OCI-LY1 (cell line): Measurements from ENCODE around the gene SLC25A10.

Experiments used
- H2AFZ ChIP-seq: fragments of 200-600 bp; sonication (generic), shearing (Covaris generic); 2 replicates; pipeline ENCODE4 v1.6.0; 2014; ENCODE audit warnings: antibody characterized with exemption, mild to moderate bottlenecking, low read length
- H3F3A ChIP-seq: fragments of 200-600 bp; sonication (generic), shearing (Covaris generic); 2 replicates; pipeline ENCODE4 v1.6.0; 2014; ENCODE audit warnings: mild to moderate bottlenecking, antibody characterized with exemption, low read length, moderate library complexity; ENCODE audit not compliant: insufficient read depth
- H3K27ac ChIP-seq: fragments of 200-600 bp; sonication (generic); 2 replicates; pipeline ENCODE4 v1.5.1; 2014; ENCODE audit warnings: low read length, mixed run types, mild to moderate bottlenecking, low read depth; ENCODE audit not compliant: poor library complexity, severe bottlenecking
- H3K27me3 ChIP-seq: fragments of 200-600 bp; sonication (generic); 2 replicates; pipeline ENCODE4 v1.6.0; 2014; ENCODE audit warnings: antibody characterized with exemption, mild to moderate bottlenecking, low read length, moderate library complexity; ENCODE audit not compliant: insufficient read depth
- H3K36me3 ChIP-seq: fragments of 200-600 bp; sonication (generic); 2 replicates; pipeline ENCODE4 v1.6.1; 2014; ENCODE audit warnings: mild to moderate bottlenecking, antibody characterized with exemption, low read length, moderate library complexity, mixed read lengths; ENCODE audit not compliant: insufficient read depth
- H3K4me1 ChIP-seq: fragments of 200-600 bp; sonication (generic); 2 replicates; pipeline ENCODE4 v1.5.1; 2014; ENCODE audit warnings: mild to moderate bottlenecking, low read length, moderate library complexity; ENCODE audit not compliant: insufficient read depth, severe bottlenecking
- H3K4me2 ChIP-seq: fragments of 200-600 bp; sonication (generic), shearing (Covaris generic); 2 replicates; pipeline ENCODE4 v1.6.1; 2014; ENCODE audit warnings: low read length
- H3K4me3 ChIP-seq: fragments of 200-600 bp; sonication (generic); 2 replicates; pipeline ENCODE4 v1.5.1; 2014; ENCODE audit warnings: low read length, low read depth, mild to moderate bottlenecking, mixed read lengths; ENCODE audit not compliant: poor library complexity, severe bottlenecking
- H3K79me2 ChIP-seq: fragments of 200-600 bp; shearing (Covaris generic); 2 replicates; pipeline ENCODE4 v1.6.1; 2016; ENCODE audit warnings: mixed run types, low read length, mixed read lengths; ENCODE audit not compliant: insufficient read depth
- H3K9ac ChIP-seq: fragments of 200-600 bp; sonication (generic), shearing (Covaris generic); 2 replicates; pipeline ENCODE4 v1.6.1; 2014; ENCODE audit warnings: mild to moderate bottlenecking, low read length, mixed read lengths
- H3K9me2 ChIP-seq: fragments of 200-600 bp; sonication (generic), shearing (Covaris generic); 2 replicates; pipeline ENCODE4 v1.6.1; 2014; ENCODE audit warnings: low read depth, mild to moderate bottlenecking, low read length, mixed read lengths
- H3K9me3 ChIP-seq: fragments of 200-600 bp; shearing (Covaris generic); 2 replicates; pipeline ENCODE4 v1.6.1; 2014; ENCODE audit warnings: low read length, mixed read lengths
- H4K20me1 ChIP-seq: fragments of 200-600 bp; sonication (generic), shearing (Covaris generic); 2 replicates; pipeline ENCODE4 v1.6.0; 2016; ENCODE audit warnings: mild to moderate bottlenecking, low read length; ENCODE audit not compliant: insufficient read depth
- CTCF ChIP-seq: fragments of 200-600 bp; sonication (generic), shearing (Covaris generic); IDR thresholded peaks from 2 replicates; pipeline ENCODE4 v1.5.1; 2017; ENCODE audit warnings: mild to moderate bottlenecking, antibody characterized with exemption, low read length, moderate library complexity, mixed read lengths
- EZH2 ChIP-seq: fragments of 200-600 bp; sonication (generic), shearing (Covaris generic); IDR thresholded peaks from 2 replicates; pipeline ENCODE4 v1.8.0; 2017; ENCODE audit warnings: borderline replicate concordance, mixed run types, mild to moderate bottlenecking, antibody characterized with exemption, low read length, moderate library complexity, mixed read lengths

The SLC25A10 gene

GRCh38 chr17:81715107-81715871 is 3.2 kb downstream of the SLC25A10 start:
- Histone ChIP-seq H3K79me2 (no peaks in the 10 kb centered on the region), H3K4me1 (peaks cover 30% of the 10 kb centered on the region), H3F3A (no peaks in the 10 kb centered on the region), H2AFZ (no peak overlapping the region), H3K9me3 (no peaks in the 10 kb centered on the region), H4K20me1 (no peaks in the 10 kb centered on the region), H3K9me2 (no peaks in the 10 kb centered on the region), H3K9ac (no peak overlapping the region), H3K27ac (no peak overlapping the region), H3K4me3 (no peak overlapping the region), H3K27me3 (no peaks in the 10 kb centered on the region), H3K36me3 (peaks cover 14% of the 10 kb centered on the region; the same call in 1 of the 2 replicates), H3K4me2 (no peak overlapping the region)
- no peak for TF ChIP-seq EZH2
- TF ChIP-seq CTCF: no peak

GRCh38 chr17:81715872-81716673 is 4.0 kb downstream of the SLC25A10 start:
- Histone ChIP-seq H3F3A (no peaks in the 10 kb centered on the region), H3K36me3 (peaks cover 14% of the 10 kb centered on the region; the same call in 1 of the 2 replicates), H3K4me2 (no peak overlapping the region), H2AFZ (no peak overlapping the region), H3K9me2 (no peaks in the 10 kb centered on the region), H3K27ac (no peak overlapping the region), H3K4me3 (no peak overlapping the region), H3K79me2 (no peaks in the 10 kb centered on the region), H3K9me3 (no peaks in the 10 kb centered on the region), H3K9ac (no peak overlapping the region), H3K4me1 (peaks cover 23% of the 10 kb centered on the region), H3K27me3 (no peaks in the 10 kb centered on the region), H4K20me1 (no peaks in the 10 kb centered on the region)
- TF ChIP-seq EZH2: no peak
- TF ChIP-seq CTCF: 0 out of 2 replicates have a peak, but pooled peaks have one; percentile 7

GRCh38 chr17:81716674-81716996 is 4.6 kb downstream of the SLC25A10 start:
- Histone ChIP-seq H3K4me3 (no peak overlapping the region), H3K9me2 (no peaks in the 10 kb centered on the region), H3K4me2 (no peak overlapping the region), H3K4me1 (peaks cover 17% of the 10 kb centered on the region), H4K20me1 (no peaks in the 10 kb centered on the region), H3K36me3 (peaks cover 14% of the 10 kb centered on the region; the same call in 1 of the 2 replicates), H3F3A (no peaks in the 10 kb centered on the region), H3K9ac (no peak overlapping the region), H3K9me3 (no peaks in the 10 kb centered on the region), H2AFZ (no peak overlapping the region), H3K27me3 (no peaks in the 10 kb centered on the region), H3K79me2 (no peaks in the 10 kb centered on the region), H3K27ac (no peak overlapping the region)
- no peak for TF ChIP-seq EZH2
- no peak for TF ChIP-seq CTCF
